ENCODE results near the gene CDCA3.

CDCA3 gene

GRCh38 chr12:6852651-6853354, 1.7 kb upstream of the CDCA3 start:
- FAIRE-seq (no peak), DNase-seq (ENCODE audit: insufficient read length, low spot score) (peak; percentile 58)
- TF ChIP-seq POLR2A (IDR thresholded peaks at IDR 0.05; ENCODE audit: low read depth, low read length): peak; percentile 12; the same call in 1 of the 2 replicates

GRCh38 chr12:6851921-6852650, 1.0 kb upstream of the CDCA3 start, which contains the start of gene USP5:
USP5 (plus strand) TSS chr12:6852150; CDS start chr12:6852180, 30 bp downstream.
- FAIRE-seq (peak; percentile 15), DNase-seq (ENCODE audit: insufficient read length, low spot score) (peak; percentile 94)
- TF ChIP-seq POLR2A (IDR thresholded peaks at IDR 0.05; ENCODE audit: low read depth, low read length): peak; percentile 72

- TF ChIP-seq POLR2A (IDR thresholded peaks at IDR 0.05; ENCODE audit: low read depth, low read length): no peak
- FAIRE-seq (no peak), DNase-seq (ENCODE audit: insufficient read length, low spot score) (no peak)
These were observed 312 bp downstream of the CDCA3 start for GRCh38 chr12:6850796-6851152.

GRCh38 chr12:6849976-6850560, 1.0 kb downstream of the CDCA3 start:
- no peak for TF ChIP-seq POLR2A (IDR thresholded peaks at IDR 0.05; ENCODE audit: low read depth, low read length)
- no peak for FAIRE-seq

GRCh38 chr12:6849427-6849826, 1.7 kb downstream of the CDCA3 start:
- FAIRE-seq: no peak
- TF ChIP-seq POLR2A (IDR thresholded peaks at IDR 0.05; ENCODE audit: low read depth, low read length): no peak

More at GRCh38 chr12:6849976-6850560, 1.0 kb downstream of the CDCA3 start:
- DNase-seq (ENCODE audit: insufficient read length, low spot score): no peak

GRCh38 chr12:6847676-6848075, 3.4 kb downstream of the CDCA3 start:
- no peak for FAIRE-seq
- no peak for DNase-seq (ENCODE audit: insufficient read length, low spot score)
- no peak for TF ChIP-seq POLR2A (IDR thresholded peaks at IDR 0.05; ENCODE audit: low read depth, low read length)

More at GRCh38 chr12:6849427-6849826, 1.7 kb downstream of the CDCA3 start:
- DNase-seq (ENCODE audit: insufficient read length, low spot score): no peak

- DNase-seq (ENCODE audit: insufficient read length, low spot score): no peak
- TF ChIP-seq POLR2A (IDR thresholded peaks at IDR 0.05; ENCODE audit: low read depth, low read length): no peak
- no peak for FAIRE-seq
These were observed 4.7 kb downstream of the CDCA3 start for GRCh38 chr12:6846316-6846869.

GRCh38 chr12:6845395-6845794, 5.7 kb downstream of the CDCA3 start:
- FAIRE-seq (no peak), DNase-seq (ENCODE audit: insufficient read length, low spot score) (no peak)
- no peak for TF ChIP-seq POLR2A (IDR thresholded peaks at IDR 0.05; ENCODE audit: low read depth, low read length)

- DNase-seq (ENCODE audit: insufficient read length, low spot score) (no peak), FAIRE-seq (no peak)
These were observed 7.8 kb downstream of the CDCA3 start for GRCh38 chr12:6843118-6843902.

GRCh38 chr12:6842075-6842474, 9.0 kb downstream of the CDCA3 start:
- TF ChIP-seq POLR2A (IDR thresholded peaks at IDR 0.05; ENCODE audit: low read depth, low read length): no peak
- DNase-seq (ENCODE audit: insufficient read length, low spot score) (no peak), FAIRE-seq (no peak)

More at GRCh38 chr12:6843118-6843902, 7.8 kb downstream of the CDCA3 start:
- no peak for TF ChIP-seq POLR2A (IDR thresholded peaks at IDR 0.05; ENCODE audit: low read depth, low read length)

GRCh38 chr12:6840761-6841515, 10.1 kb downstream of the CDCA3 start, which contains the start of gene GNB3:
GNB3 (plus strand) TSS chr12:6840925; CDS start chr12:6841288, 363 bp downstream.
- no peak for TF ChIP-seq POLR2A (IDR thresholded peaks at IDR 0.05; ENCODE audit: low read depth, low read length)
- FAIRE-seq: no peak
- no peak for DNase-seq (ENCODE audit: insufficient read length, low spot score)

GRCh38 chr12:6840330-6840729, 10.8 kb downstream of the CDCA3 start:
- FAIRE-seq: no peak
- TF ChIP-seq POLR2A (IDR thresholded peaks at IDR 0.05; ENCODE audit: low read depth, low read length): no peak

More at GRCh38 chr12:6840330-6840729, 10.8 kb downstream of the CDCA3 start:
- no peak for DNase-seq (ENCODE audit: insufficient read length, low spot score)
